HFFc6 (cell line): ENCODE results near the gene ELMOD3. TPM values are rescaled to one million over a fixed set of nuclear protein-coding genes. Genes with fewer than 3 reads are reported as not detected.

Experiments
- DNase-seq: peaks from one replicate; pipeline ENCODE4 v3.0.0-alpha.2; 2018
- H3K27ac Mint-ChIP-seq: 2 replicates; pipeline ENCODE4 v1.8.0; 2020; ENCODE audit warnings: mild to moderate bottlenecking, mixed read lengths
- H3K27me3 Mint-ChIP-seq: 2 replicates; pipeline ENCODE4 v1.8.0; 2021; ENCODE audit warnings: mild to moderate bottlenecking, moderate library complexity, mixed read lengths; ENCODE audit not compliant: insufficient read depth
- H3K36me3 Mint-ChIP-seq: 2 replicates; pipeline ENCODE4 v1.8.0; 2021; ENCODE audit warnings: low read depth, mixed read lengths
- H3K4me1 Mint-ChIP-seq: 2 replicates; pipeline ENCODE4 v1.8.0; 2020; ENCODE audit warnings: low read depth, mixed read lengths
- H3K4me3 Mint-ChIP-seq: 2 replicates; pipeline ENCODE4 v1.8.0; 2020; ENCODE audit warnings: mild to moderate bottlenecking, moderate library complexity, mixed read lengths
- H3K9me3 Mint-ChIP-seq: 2 replicates; pipeline ENCODE4 v1.8.0; 2020; ENCODE audit warnings: mild to moderate bottlenecking, mixed read lengths
- CTCF ChIP-seq: fragments of 200-600 bp; sonication (generic); IDR thresholded peaks from 2 replicates; pipeline ENCODE4 v1.5.0; 2021; ENCODE audit warnings: antibody characterized with exemption, mild to moderate bottlenecking
- total RNA-seq, 6 experiments: library from RNA; stranded (reverse); fragmentation: NEBNext Ultra II Directional; extraction: Animal tissue kit (Norgen Biotek cat#: 25700); gene quantifications; 2 replicates in 1 of 6; 3 replicates in 5 of 6; pipeline ENCODE4 v1.2.3, GENCODE V29; 2021

Gene ELMOD3
- total RNA-seq, 6 experiments from 2014 or later = 7.0 to 10.9 (median 9.3) TPM

- no peak for DNase-seq
- Mint-ChIP-seq H3K27ac (no peak overlapping the region), H3K4me1 (peaks cover 31% of the 10 kb centered on the region), H3K9me3 (no peaks in the 10 kb centered on the region), H3K36me3 (no peaks in the 10 kb centered on the region), H3K4me3 (no peak overlapping the region), H3K27me3 (peaks cover 5% of the 10 kb centered on the region)
- TF ChIP-seq CTCF = no peak
Measured at GRCh38 chr2:85415980-85416650, 61.5 kb downstream of the ELMOD3 start.

- no peaks in the 10 kb centered on the region for H3K9me3 Mint-ChIP-seq
- no peaks in the 10 kb centered on the region for H3K36me3 Mint-ChIP-seq
- no peak for TF ChIP-seq CTCF
- peak within 1 kb of the TSS; percentile 94 for H3K4me3 Mint-ChIP-seq
- peaks cover 36% of the 10 kb centered on the region for H3K4me1 Mint-ChIP-seq
- peak within 1 kb of the TSS; percentile 95 for H3K27ac Mint-ChIP-seq
- H3K27me3 Mint-ChIP-seq = peaks cover 4% of the 10 kb centered on the region; the same call in 1 of the 2 replicates
- DNase-seq = peak; percentile 51
Measured at GRCh38 chr2:85418132-85419008, 63.8 kb downstream of the ELMOD3 start, which contains the start of gene SH2D6. TSS of gene SH2D6 (plus strand) at chr2:85418714. CDS start at chr2:85429466, 10,752 bp downstream.

- Mint-ChIP-seq H3K4me3 (peak overlapping the region; percentile 94), H3K27ac (peak overlapping the region; percentile 95), H3K9me3 (no peaks in the 10 kb centered on the region), H3K36me3 (no peaks in the 10 kb centered on the region), H3K4me1 (peaks cover 31% of the 10 kb centered on the region), H3K27me3 (peaks cover 4% of the 10 kb centered on the region; the same call in 1 of the 2 replicates)
- no peak for DNase-seq
- TF ChIP-seq CTCF = no peak
Measured at GRCh38 chr2:85419009-85419675, 64.6 kb downstream of the ELMOD3 start.

- H3K27me3 Mint-ChIP-seq = peaks cover 4% of the 10 kb centered on the region; the same call in 1 of the 2 replicates
- peak; percentile 100 for TF ChIP-seq CTCF
- peak overlapping the region; percentile 60 for H3K4me3 Mint-ChIP-seq
- peak overlapping the region; percentile 85 for H3K27ac Mint-ChIP-seq
- peak; percentile 43 for DNase-seq
- no peaks in the 10 kb centered on the region for H3K36me3 Mint-ChIP-seq
- no peaks in the 10 kb centered on the region for H3K9me3 Mint-ChIP-seq
- peaks cover 31% of the 10 kb centered on the region for H3K4me1 Mint-ChIP-seq
Measured at GRCh38 chr2:85420536-85421259, 66.1 kb downstream of the ELMOD3 start.
